Thyroid gland (tissue), 4 donors: ENCODE measurements around the gene OVCA2. TPM values are rescaled to one million over a fixed set of nuclear protein-coding genes. Genes with fewer than 3 reads are reported as not detected.

Experiments used
- DNase-seq, 2 donors: peaks; one replicate each; pipeline ENCODE4 v3.0.0-alpha.2; 2019
- H3K27ac ChIP-seq, 3 donors: fragments of 200-600 bp; sonication (generic); 1 replicate in 2 of 3; 2 replicates in 1 of 3; pipeline ENCODE4 v1.5.1; 2016 to 2019; ENCODE audit warnings: mild to moderate bottlenecking in 1 of 3, moderate library complexity in 1 of 3
- H3K27me3 ChIP-seq: fragments of 200-600 bp; sonication (generic); one replicate; pipeline ENCODE4 v1.5.1; 2019
- H3K36me3 ChIP-seq, 2 donors: fragments of 200-600 bp; sonication (generic); one replicate each; pipeline ENCODE4 v1.5.1; 2016 to 2019
- H3K4me1 ChIP-seq, 2 donors: fragments of 200-600 bp; sonication (generic); one replicate each; pipeline ENCODE4 v1.5.1; 2017 to 2019
- H3K4me3 ChIP-seq, 3 donors: fragments of 200-600 bp; sonication (generic); replicated peaks in 1 of 3; 1 replicate in 2 of 3; 2 replicates in 1 of 3; pipeline ENCODE4 v1.5.1; 2016; ENCODE audit warnings: mild to moderate bottlenecking in 1 of 3
- H3K9me3 ChIP-seq: fragments of 200-600 bp; sonication (generic); one replicate; pipeline ENCODE4 v1.5.1; 2017
- CTCF ChIP-seq, 6 experiments: fragments of 200-600 bp in 3 of 6; fragments of 450-650 bp in 3 of 6; sonication (generic) in 3 of 6; IDR thresholded peaks; one replicate each; pipeline ENCODE4 v1.5.1; 2016 to 2019; ENCODE audit warnings: antibody characterized with exemption in 6 of 6, mild to moderate bottlenecking in 2 of 6, inconsistent platforms in 1 of 6, moderate library complexity in 1 of 6
- POLR2A ChIP-seq, 2 donors: fragments of 450-650 bp; IDR thresholded peaks; one replicate each; pipeline ENCODE4 v1.6.1; 2017; ENCODE audit warnings: antibody characterized with exemption in 2 of 2, mild to moderate bottlenecking in 2 of 2, moderate library complexity in 1 of 2
- WGBS, 2 donors: methylation state at CpG; one replicate each; pipeline ENCODE4 v1.1.5; 2017; 5-methylcytosine and 5-hydroxymethylcytosine counted together
- intact Hi-C: fragments of 100-400 bp; cut with DNase I; formaldehyde crosslinking; loops from one replicate; pipeline ENCODE4 v1.15.1; 2023
- total RNA-seq, 4 donors: library from RNA; depleted of rRNA; stranded (reverse); fragments of >200 nt; gene quantifications; one replicate each; pipeline ENCODE4 v1.2.3, GENCODE V29; 2016

The OVCA2 gene
- 10 to 100 TPM; 37.6 to 54.1 (median 47.3) TPM for total RNA-seq

- peaks cover 7 to 24% of the 10 kb centered on the region in 2 donors for H3K36me3 ChIP-seq
Measured at GRCh38 chr17:2041561-2042389, at the start of gene OVCA2. Gene OVCA2 (plus strand): TSS chr17:2042022. CDS start chr17:2042048, 26 bp downstream.

GRCh38 chr17:1992541-1992940 lies 49.3 kb upstream of the OVCA2 start:
- peak; percentile 89 for DNase-seq
- Histone ChIP-seq H3K27me3 (no peaks in the 10 kb centered on the region), H3K27ac (peak overlapping the region; percentile 8 to 75 (median 65)), H3K9me3 (no peaks in the 10 kb centered on the region), H3K4me3 (no peak overlapping the region), H3K4me1 (peaks cover under 1 to 10% of the 10 kb centered on the region in 2 donors), H3K36me3 (no peaks in the 10 kb centered on the region)
- 42 to 47% methylated on average over 9 to 10 of the region's 10 CpGs for WGBS, 2 donors
- intact Hi-C loops = no loop called here
- TF ChIP-seq CTCF (IDR thresholded peaks at IDR 0.05) = no peak
- peak in 1 of 2 donors; percentile 18 for TF ChIP-seq POLR2A (IDR thresholded peaks at IDR 0.05)

More at GRCh38 chr17:2041561-2042389, at the start of gene OVCA2:
- peaks cover 16 to 22% of the 10 kb centered on the region in 2 donors for H3K4me1 ChIP-seq
- peak within 1 kb of the TSS; percentile 81 to 91 (median 84) for H3K27ac ChIP-seq
- no peaks in the 10 kb centered on the region for H3K27me3 ChIP-seq
- no peaks in the 10 kb centered on the region for H3K9me3 ChIP-seq
- peak; percentile 95 to 96 for DNase-seq
- WGBS, 2 donors = 1 to 4% methylated on average over 11 to 46 of the region's 93 CpGs
- intact Hi-C loops = loop anchor here (5.0 kb wide), 1 partner anchor 319 kb away; the partner anchor contains the start of gene WDR81
- H3K4me3 ChIP-seq = peak within 1 kb of the TSS; percentile 44 to 90 (median 84)
- peak in 3 of 6 experiments; percentile 38 to 65 (median 49) for TF ChIP-seq CTCF (IDR thresholded peaks at IDR 0.05)
- peak in 1 of 2 donors; percentile 85 for TF ChIP-seq POLR2A (IDR thresholded peaks at IDR 0.05)

GRCh38 chr17:1994707-1995106 lies 47.1 kb upstream of the OVCA2 start:
- no peaks in the 10 kb centered on the region for H3K36me3 ChIP-seq
- H3K4me1 ChIP-seq = peaks cover 5 to 31% of the 10 kb centered on the region in 2 donors
- H3K27me3 ChIP-seq = no peaks in the 10 kb centered on the region
- no peak overlapping the region for H3K27ac ChIP-seq
- intact Hi-C loops = no loop called here
- WGBS, 2 donors = 88 to 97% methylated on average over 4 of the region's 4 CpGs
- no peak overlapping the region for H3K4me3 ChIP-seq
- no peaks in the 10 kb centered on the region for H3K9me3 ChIP-seq
- TF ChIP-seq CTCF (IDR thresholded peaks at IDR 0.05) = no peak
- TF ChIP-seq POLR2A (IDR thresholded peaks at IDR 0.05) = no peak
- DNase-seq = no peak

- no peaks in the 10 kb centered on the region for H3K9me3 ChIP-seq
- H3K27me3 ChIP-seq = no peaks in the 10 kb centered on the region
- WGBS, 2 donors = 86 to 89% methylated on average over 16 of the region's 16 CpGs
- no peak for DNase-seq
- no peaks in the 10 kb centered on the region for H3K36me3 ChIP-seq
- intact Hi-C loops = no loop called here
- H3K4me3 ChIP-seq = no peak overlapping the region
- TF ChIP-seq CTCF (IDR thresholded peaks at IDR 0.05) = no peak
- TF ChIP-seq POLR2A (IDR thresholded peaks at IDR 0.05) = no peak
- no peak overlapping the region for H3K27ac ChIP-seq
- H3K4me1 ChIP-seq = peaks cover 5 to 38% of the 10 kb centered on the region in 2 donors
Measured at GRCh38 chr17:1995321-1995892, 46.4 kb upstream of the OVCA2 start.
